ENCODE results near the gene JAKMIP1.

Gene JAKMIP1

GRCh38 chr4:6056976-6057766, 143.2 kb downstream of the JAKMIP1 start:
- DNase-seq, result no peak

- no peak for DNase-seq
Measured at GRCh38 chr4:6055436-6055835, 144.9 kb downstream of the JAKMIP1 start.

- DNase-seq, result no peak
Measured at GRCh38 chr4:6055030-6055429, 145.3 kb downstream of the JAKMIP1 start.

- DNase-seq, result no peak
Measured at GRCh38 chr4:6054162-6054922, 146.0 kb downstream of the JAKMIP1 start.

- no peak for DNase-seq
Measured at GRCh38 chr4:6052679-6053078, 147.7 kb downstream of the JAKMIP1 start.

- no peak for DNase-seq
Measured at GRCh38 chr4:6050551-6050950, 149.8 kb downstream of the JAKMIP1 start.

GRCh38 chr4:6049985-6050384, 150.4 kb downstream of the JAKMIP1 start:
- no peak for DNase-seq

- DNase-seq, result no peak
Measured at GRCh38 chr4:6049278-6049677, 151.1 kb downstream of the JAKMIP1 start.

- DNase-seq, result no peak
Measured at GRCh38 chr4:6048537-6048936, 151.8 kb downstream of the JAKMIP1 start.

GRCh38 chr4:6047130-6047673, 153.1 kb downstream of the JAKMIP1 start:
- no peak for DNase-seq

GRCh38 chr4:6046526-6047129, 153.7 kb downstream of the JAKMIP1 start:
- DNase-seq, result no peak

GRCh38 chr4:6044805-6045204, 155.5 kb downstream of the JAKMIP1 start:
- no peak for DNase-seq

GRCh38 chr4:6044276-6044675, 156.1 kb downstream of the JAKMIP1 start:
- no peak for DNase-seq

- DNase-seq, result no peak
Measured at GRCh38 chr4:6043843-6044242, 156.5 kb downstream of the JAKMIP1 start.

GRCh38 chr4:6043188-6043587, 157.2 kb downstream of the JAKMIP1 start:
- no peak for DNase-seq

GRCh38 chr4:6042293-6043063, 157.9 kb downstream of the JAKMIP1 start:
- no peak for DNase-seq

- no peak for DNase-seq
Measured at GRCh38 chr4:6041800-6042199, 158.5 kb downstream of the JAKMIP1 start.

GRCh38 chr4:6038711-6039110, 161.6 kb downstream of the JAKMIP1 start:
- no peak for DNase-seq

- no peak for DNase-seq
Measured at GRCh38 chr4:6035786-6036185, 164.6 kb downstream of the JAKMIP1 start.

GRCh38 chr4:6033381-6033780, 167.0 kb downstream of the JAKMIP1 start:
- no peak for DNase-seq

- DNase-seq, result no peak
Measured at GRCh38 chr4:6032249-6033244, 167.8 kb downstream of the JAKMIP1 start.
